OCI-LY3 (cell line): Measurements from ENCODE around the gene BBC3.

Experiments used
- H2AFZ ChIP-seq: fragments of 200-600, 300-600 bp; shearing (Covaris generic); 2 replicates; pipeline ENCODE4 v1.6.0; 2014; ENCODE audit warnings: antibody characterized with exemption, low read depth, low read length
- H3K27ac ChIP-seq: fragments of 200-600, 300-600 bp; sonication (generic); 2 replicates; pipeline ENCODE4 v1.5.1; 2014; ENCODE audit warnings: mild to moderate bottlenecking, low read length, moderate library complexity, mixed read lengths
- H3K27me3 ChIP-seq: fragments of 200-600, 300-600 bp; sonication (generic); 2 replicates; pipeline ENCODE4 v1.6.1; 2014; ENCODE audit warnings: low read depth, low read length, mixed read lengths
- H3K36me3 ChIP-seq: fragments of 200-600, 300-600 bp; sonication (generic); replicated peaks from 2 replicates; pipeline ENCODE3; 2014; ENCODE audit warnings: low read depth, low read length, mixed read lengths
- H3K4me1 ChIP-seq: fragments of 300-600, 200-600 bp; sonication (generic); 2 replicates; pipeline ENCODE4 v1.6.1; 2014; ENCODE audit warnings: low read length, mixed read lengths
- H3K4me2 ChIP-seq: fragments of 200-600, 300-600 bp; sonication (generic); 2 replicates; pipeline ENCODE4 v1.6.1; 2014; ENCODE audit warnings: low read length, mixed read lengths
- H3K4me3 ChIP-seq: fragments of 300-600, 200-600 bp; sonication (generic); 2 replicates; pipeline ENCODE4 v1.5.1; 2014; ENCODE audit warnings: antibody characterized with exemption, mild to moderate bottlenecking, low read length, moderate library complexity
- H3K79me2 ChIP-seq: fragments of 300-600, 200-600 bp; shearing (Covaris generic); 2 replicates; pipeline ENCODE4 v1.6.1; 2014; ENCODE audit warnings: mild to moderate bottlenecking, low read length, mixed read lengths
- H3K9ac ChIP-seq: fragments of 300-600, 200-600 bp; shearing (Covaris generic); 2 replicates; pipeline ENCODE4 v1.6.0; 2014; ENCODE audit warnings: mild to moderate bottlenecking, low read length, moderate library complexity
- H3K9me3 ChIP-seq: fragments of 200-600, 300-600 bp; shearing (Covaris generic); 2 replicates; pipeline ENCODE4 v1.6.1; 2014; ENCODE audit warnings: low read length, mixed read lengths; ENCODE audit not compliant: insufficient read depth
- H4K20me1 ChIP-seq: fragments of 200-600, 300-600 bp; sonication (generic); 2 replicates; pipeline ENCODE4 v1.6.1; 2016; ENCODE audit warnings: low read length, mixed read lengths; ENCODE audit not compliant: insufficient read depth
- CTCF ChIP-seq: fragments of 200-600, 300-600 bp; sonication (generic); IDR thresholded peaks from 2 replicates; pipeline ENCODE4 v1.5.1; 2014; ENCODE audit warnings: antibody characterized with exemption, low read length, low read depth
- EZH2phosphoT487 ChIP-seq: fragments of 200-600 bp; shearing (Covaris generic); IDR thresholded peaks from 2 replicates; pipeline ENCODE4 v1.6.1; 2018; ENCODE audit warnings: antibody characterized with exemption, mixed run types, low read depth

The BBC3 gene

GRCh38 chr19:47260476-47260875, 29.5 kb upstream of the BBC3 start:
- no peak for TF ChIP-seq CTCF
- Histone ChIP-seq H3K4me1 (peaks cover 8% of the 10 kb centered on the region), H3K27me3 (no peaks in the 10 kb centered on the region), H2AFZ (no peak overlapping the region), H3K4me3 (no peak overlapping the region), H3K36me3 (peaks cover 21% of the 10 kb centered on the region), H3K9me3 (no peaks in the 10 kb centered on the region), H3K4me2 (no peak overlapping the region), H4K20me1 (0 out of 2 replicates have a peak, but pooled peaks cover 4% of the 10 kb centered on the region), H3K79me2 (peaks cover 8% of the 10 kb centered on the region), H3K27ac (no peak overlapping the region), H3K9ac (no peak overlapping the region)

GRCh38 chr19:47258895-47259555, 28.0 kb upstream of the BBC3 start:
- Histone ChIP-seq H3K9ac (no peak overlapping the region), H3K27me3 (no peaks in the 10 kb centered on the region), H3K4me1 (peaks cover 8% of the 10 kb centered on the region), H4K20me1 (0 out of 2 replicates have a peak, but pooled peaks cover 4% of the 10 kb centered on the region), H3K27ac (no peak overlapping the region), H3K4me3 (no peak overlapping the region), H3K9me3 (no peaks in the 10 kb centered on the region), H3K79me2 (peaks cover 8% of the 10 kb centered on the region), H3K36me3 (peaks cover 19% of the 10 kb centered on the region), H2AFZ (no peak overlapping the region), H3K4me2 (no peak overlapping the region)
- TF ChIP-seq EZH2phosphoT487 (no peak), CTCF (no peak)

GRCh38 chr19:47258434-47258833, 27.4 kb upstream of the BBC3 start:
- 0 out of 2 replicates have a peak, but pooled peaks cover 4% of the 10 kb centered on the region for H4K20me1 ChIP-seq
- no peaks in the 10 kb centered on the region for H3K27me3 ChIP-seq
- TF ChIP-seq CTCF (no peak), EZH2phosphoT487 (no peak)
- H3K27ac ChIP-seq = no peak overlapping the region
- H3K4me3 ChIP-seq = no peak overlapping the region
- peaks cover 19% of the 10 kb centered on the region for H3K36me3 ChIP-seq
- H3K4me1 ChIP-seq = peaks cover 8% of the 10 kb centered on the region
- no peak overlapping the region for H2AFZ ChIP-seq
- no peak overlapping the region for H3K4me2 ChIP-seq
- H3K79me2 ChIP-seq = peaks cover 8% of the 10 kb centered on the region
- H3K9me3 ChIP-seq = no peaks in the 10 kb centered on the region
- H3K9ac ChIP-seq = no peak overlapping the region

GRCh38 chr19:47257411-47258169, 26.6 kb upstream of the BBC3 start:
- TF ChIP-seq CTCF = no peak
- TF ChIP-seq EZH2phosphoT487 = no peak
- H3K36me3 ChIP-seq = peaks cover 18% of the 10 kb centered on the region
- H3K27me3 ChIP-seq = no peaks in the 10 kb centered on the region
- peaks cover 8% of the 10 kb centered on the region for H3K4me1 ChIP-seq
- H3K4me2 ChIP-seq = peak overlapping the region; percentile 86
- H4K20me1 ChIP-seq = 0 out of 2 replicates have a peak, but pooled peaks cover 4% of the 10 kb centered on the region
- peak overlapping the region; percentile 24; the same call in 1 of the 2 replicates for H2AFZ ChIP-seq
- peaks cover 8% of the 10 kb centered on the region for H3K79me2 ChIP-seq
- H3K27ac ChIP-seq = peak overlapping the region; percentile 44
- H3K9ac ChIP-seq = peak overlapping the region; percentile 67
- H3K9me3 ChIP-seq = no peaks in the 10 kb centered on the region
- H3K4me3 ChIP-seq = peak overlapping the region; percentile 81
